HuH-7 (cell line): ENCODE measurements around the gene ZRANB1.

Source experiments
- DNase-seq: peaks from one replicate; pipeline ENCODE4 v3.0.0; 2011; ENCODE audit warnings: low spot score

The ZRANB1 gene

DNA sequence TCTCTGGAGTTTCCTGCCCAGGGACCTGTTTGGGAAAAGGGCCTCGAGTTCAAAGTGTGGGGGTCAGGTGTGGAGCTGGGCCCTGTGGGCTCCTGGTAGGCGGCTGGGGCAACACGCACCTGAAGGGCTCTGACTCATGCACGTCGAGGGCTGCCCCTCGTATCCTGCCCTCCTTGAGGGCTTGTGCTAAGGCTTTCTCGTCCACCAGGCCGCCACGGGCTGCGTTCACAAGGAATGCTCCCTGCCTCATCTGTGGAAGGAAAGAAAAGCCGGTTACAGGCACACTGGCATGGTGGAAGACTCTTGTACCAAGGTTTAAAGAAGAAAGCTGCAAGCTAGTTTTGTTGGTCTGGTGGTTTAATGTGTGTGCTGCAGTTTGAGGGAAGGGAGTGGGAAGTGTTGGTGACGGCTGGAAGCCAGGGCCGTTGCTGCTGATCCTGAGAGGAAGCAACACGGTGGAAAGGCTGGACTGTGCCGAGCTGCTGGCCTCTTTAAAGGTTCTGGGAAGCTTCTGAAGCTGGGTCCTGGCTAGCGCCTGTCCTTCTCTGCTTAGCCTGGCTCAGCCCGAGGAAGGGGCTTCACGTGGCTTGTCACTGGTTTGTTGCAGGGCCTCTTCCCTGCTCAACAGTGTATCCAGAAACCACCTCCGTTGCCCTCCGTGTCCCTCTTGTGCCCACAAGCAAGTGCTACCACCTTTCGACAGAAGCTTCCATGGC, 52.0 kb downstream of the ZRANB1 start:
- DNase-seq: no peak

DNA sequence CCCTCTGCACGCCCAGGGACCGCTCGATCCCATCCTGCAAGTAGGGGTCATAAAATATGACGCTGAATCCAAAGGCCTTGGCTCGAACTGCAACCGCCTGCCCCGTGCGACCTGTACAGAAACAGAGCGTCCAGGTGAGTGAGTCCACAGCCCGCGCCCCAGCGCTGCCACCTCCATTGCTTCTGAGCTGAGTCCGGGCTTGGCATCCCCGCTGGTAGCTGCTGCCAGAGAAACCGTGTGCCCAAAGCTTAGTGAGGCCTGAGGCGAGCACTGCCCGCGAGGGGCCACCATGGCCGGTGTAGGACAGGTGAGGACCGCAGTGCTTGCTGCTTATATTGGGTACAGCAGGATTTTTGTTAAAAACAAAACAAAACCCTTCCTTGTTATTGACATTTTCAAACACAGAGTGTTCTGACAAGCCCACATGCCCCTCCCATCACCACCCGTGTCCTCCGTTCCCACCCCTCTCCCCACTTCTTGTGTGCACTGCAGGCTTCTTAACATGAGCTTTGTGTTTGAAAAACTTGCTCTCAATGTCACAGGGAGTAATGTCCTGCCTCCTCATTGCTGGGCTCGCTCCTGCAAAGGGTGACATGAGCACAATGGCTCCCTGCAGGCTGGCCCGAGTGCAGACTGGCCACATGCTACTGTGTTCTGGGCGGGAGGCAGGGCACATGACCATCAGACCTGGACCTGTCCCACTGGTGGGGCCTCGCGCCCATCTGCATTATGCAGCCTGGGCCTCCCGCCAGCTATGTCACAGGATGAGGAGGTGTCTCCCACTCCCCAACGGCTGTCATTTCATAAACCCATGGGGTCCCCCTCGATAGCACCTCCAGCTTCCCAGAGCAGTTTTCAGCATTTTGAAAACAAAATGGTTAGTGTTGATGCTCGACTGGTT, 52.9 kb downstream of the ZRANB1 start:
- DNase-seq: no peak

DNA sequence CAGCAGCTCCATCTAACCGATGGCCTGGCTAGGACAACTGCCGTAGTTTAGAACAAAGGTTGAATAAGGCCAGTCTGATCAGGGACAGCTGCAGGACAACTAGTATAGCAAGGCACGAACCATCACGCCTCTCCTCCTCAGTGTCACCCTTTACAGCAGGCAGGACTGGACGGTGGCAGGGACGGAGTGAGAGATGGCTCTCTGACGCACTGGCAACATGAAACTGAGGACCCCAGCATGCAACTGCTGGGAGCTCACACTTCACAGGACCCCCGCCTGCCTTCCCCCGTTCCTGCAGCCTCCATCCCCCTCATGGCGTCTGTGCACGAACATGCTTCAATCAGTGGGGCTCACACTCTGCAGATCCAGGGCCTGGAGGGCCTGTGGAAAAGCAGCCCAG, 53.7 kb downstream of the ZRANB1 start:
- no peak for DNase-seq

DNA sequence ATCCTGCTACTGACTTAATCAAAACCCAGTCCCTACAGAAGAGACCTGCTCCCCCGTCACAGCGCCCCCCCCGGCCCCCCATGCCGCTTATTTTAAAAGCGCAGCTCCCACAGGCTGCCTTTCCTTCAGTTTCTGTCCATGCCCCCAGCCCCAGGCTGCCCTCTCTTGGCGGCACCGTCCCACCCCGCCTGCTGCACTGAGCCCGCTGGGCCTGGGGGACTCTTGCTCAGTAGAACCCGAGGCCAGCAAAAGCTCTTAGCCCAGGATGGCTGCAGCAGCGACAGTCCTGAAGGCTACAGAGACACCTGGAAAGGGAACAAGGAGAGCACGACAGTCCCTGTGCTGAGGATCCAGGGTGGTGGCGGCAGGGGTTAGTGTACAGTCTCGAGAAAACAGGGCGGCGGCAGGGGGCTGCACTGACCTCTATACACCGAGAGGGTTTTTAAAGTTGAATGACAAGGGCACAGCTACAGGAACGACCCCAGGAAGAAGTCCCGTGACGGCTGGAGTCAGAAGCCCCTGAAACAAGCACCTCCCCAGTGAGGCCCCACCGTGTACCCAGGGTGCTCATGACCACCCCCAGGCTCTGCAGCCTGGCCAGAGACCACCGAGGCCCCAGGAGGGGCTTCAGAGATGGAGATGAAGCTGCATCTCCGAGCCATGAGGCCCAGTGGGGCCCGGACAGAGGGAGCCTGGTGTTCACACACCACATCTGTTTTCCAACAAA, 54.4 kb downstream of the ZRANB1 start:
- peak; percentile 4 for DNase-seq

DNA sequence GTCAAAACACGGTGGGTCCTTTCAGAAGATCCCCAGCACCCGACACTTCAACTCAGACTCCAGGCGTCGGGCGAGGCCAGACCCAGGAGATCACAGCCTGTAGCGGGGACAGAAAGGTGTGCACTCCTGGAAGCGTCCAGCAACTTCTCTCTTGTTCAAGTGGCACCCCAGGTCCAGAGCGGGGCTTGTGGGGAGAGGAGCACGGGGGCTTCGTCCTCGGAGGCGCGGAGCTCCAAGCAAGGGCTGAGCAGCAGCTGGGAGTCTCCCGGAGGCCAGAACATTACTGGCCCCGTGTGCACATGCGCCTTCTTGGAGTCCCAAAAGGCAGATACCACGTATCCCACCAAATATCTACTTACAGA, 54.9 kb downstream of the ZRANB1 start:
- no peak for DNase-seq

DNA sequence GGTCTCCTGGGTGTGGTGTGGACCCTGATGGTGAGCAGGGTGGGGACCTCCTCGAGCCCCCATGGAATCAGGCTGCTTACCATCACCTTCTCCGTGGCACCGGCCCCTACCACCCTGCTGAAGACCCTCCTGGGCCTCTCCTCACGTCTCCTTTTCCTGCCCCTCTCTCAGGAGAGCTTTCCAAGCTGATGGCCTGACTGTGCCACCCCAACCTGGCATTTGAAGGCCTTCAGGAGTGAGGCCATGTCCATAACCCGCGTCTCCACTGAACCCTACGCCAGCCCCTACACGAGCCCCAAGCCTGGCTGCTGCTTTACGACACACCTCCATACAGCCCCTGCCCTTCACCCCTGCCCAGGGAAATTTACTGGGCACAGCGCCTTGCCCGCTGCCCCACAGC, 55.4 kb downstream of the ZRANB1 start:
- peak; percentile 6 for DNase-seq

DNA sequence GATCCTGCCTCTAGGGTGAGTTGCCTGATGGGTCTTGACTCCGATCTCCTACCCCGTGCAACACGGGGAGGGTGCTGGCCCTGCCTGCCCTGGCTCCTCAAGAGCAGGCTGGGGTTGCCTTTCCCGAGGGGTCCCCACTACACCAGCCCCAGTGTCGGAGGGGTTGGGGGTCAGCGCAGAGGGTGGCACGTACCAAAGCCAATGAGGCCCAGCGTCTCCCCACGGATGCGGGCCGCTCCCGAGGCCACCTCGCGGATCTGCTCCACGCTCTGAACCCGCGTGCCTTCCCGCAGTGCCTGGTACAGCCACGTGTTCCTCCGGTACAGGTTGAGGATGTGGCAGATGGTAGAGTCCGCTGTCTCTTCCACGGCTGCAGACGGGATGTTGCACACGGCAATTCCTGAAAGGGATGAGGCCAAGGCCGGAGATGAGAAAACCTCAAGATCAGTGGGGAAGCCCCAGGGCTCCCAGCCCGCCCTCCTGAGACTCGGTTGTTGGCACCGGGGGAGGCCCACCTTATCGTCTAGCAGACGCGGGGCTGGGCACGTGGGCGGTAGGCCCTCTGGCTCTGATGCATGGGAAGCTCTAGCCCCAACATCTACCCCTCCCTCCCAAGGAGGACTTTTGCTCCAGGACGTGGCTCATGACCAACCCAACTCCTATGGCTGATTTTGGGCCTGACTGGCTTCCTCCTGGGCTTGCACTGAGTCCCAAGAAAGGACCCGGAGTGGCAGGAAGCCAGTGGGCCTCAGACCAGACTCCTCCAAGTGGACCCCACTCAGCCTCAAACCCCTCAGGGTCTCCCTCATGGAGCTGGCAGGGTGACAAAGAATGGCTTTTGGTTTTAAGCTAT, 56.1 kb downstream of the ZRANB1 start:
- DNase-seq: no peak

DNA sequence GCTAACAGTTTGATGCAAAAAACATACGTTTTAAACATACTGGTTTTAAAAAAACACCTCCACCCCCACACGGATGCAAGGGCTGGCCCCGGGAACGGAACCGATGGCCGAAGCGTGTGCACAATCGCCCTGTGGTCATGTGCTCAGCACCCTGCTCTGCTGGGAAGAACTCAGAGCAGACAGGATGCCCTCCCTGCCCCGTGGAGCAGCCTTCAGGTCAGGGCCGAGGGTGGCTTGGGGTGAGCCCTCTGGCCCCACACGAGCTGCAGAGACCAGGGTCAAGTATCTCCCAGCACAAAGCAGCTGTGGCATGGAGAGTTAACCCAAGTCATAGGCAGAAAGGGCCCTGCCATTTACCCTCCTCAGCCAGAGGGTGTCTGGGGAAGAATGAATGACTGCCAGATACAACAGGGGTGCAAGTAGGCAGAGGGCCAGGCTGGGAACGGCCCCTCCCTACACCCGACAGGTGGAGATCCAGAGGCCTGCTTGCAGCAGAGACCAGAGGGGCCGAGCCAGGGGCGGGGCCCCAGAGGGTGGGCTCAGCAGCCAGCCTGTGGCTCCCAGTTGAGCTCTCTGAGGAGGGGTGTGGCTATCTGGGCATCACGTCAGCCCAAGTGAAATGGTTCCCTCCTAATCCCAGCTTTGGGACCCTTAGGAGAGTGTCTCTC, 56.8 kb downstream of the ZRANB1 start:
- DNase-seq: no peak

DNA sequence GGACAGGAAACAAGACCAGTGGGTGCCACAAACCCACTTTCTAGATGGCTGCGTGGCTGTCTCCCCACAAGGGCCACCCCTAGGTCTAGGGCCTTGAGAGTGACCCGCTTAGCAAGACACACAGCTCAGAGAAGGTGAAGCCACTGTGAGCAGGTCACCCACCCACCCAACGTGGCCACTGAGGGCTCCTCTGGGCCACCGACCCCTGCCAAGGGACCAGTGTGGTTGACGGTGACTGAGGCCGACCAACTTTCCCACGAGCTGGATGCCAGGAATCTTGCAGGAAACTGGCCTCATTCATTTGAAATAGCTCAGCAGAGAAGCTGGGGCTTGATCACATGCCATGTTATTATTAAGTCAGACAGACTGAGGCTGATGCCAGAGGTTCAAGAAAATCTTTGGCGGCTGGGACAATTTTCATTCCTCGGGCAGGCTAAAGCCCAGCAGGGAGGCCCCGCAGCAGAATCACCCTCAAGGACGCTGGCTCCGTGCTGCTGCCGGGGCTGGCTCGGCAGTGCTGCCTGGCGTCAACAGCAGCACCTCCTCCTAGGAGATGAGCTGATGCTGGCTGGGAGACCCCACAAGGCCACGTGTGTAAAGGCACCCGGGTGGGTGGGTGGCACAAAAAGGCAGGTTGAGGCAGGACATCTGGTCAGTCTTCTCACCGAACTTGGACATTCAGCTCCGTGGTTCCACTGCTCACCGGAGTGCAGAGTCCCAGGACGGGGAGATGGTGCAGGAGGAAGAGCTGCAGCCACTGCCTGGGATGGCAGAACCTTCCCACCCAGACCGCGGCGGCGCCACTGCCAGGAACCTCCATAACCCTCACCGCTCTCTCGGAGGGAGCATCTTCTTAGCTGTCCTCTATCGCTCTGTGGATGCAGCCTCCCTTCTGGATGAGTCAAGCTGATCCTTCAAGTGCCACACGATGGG, 57.8 kb downstream of the ZRANB1 start:
- DNase-seq: no peak

DNA sequence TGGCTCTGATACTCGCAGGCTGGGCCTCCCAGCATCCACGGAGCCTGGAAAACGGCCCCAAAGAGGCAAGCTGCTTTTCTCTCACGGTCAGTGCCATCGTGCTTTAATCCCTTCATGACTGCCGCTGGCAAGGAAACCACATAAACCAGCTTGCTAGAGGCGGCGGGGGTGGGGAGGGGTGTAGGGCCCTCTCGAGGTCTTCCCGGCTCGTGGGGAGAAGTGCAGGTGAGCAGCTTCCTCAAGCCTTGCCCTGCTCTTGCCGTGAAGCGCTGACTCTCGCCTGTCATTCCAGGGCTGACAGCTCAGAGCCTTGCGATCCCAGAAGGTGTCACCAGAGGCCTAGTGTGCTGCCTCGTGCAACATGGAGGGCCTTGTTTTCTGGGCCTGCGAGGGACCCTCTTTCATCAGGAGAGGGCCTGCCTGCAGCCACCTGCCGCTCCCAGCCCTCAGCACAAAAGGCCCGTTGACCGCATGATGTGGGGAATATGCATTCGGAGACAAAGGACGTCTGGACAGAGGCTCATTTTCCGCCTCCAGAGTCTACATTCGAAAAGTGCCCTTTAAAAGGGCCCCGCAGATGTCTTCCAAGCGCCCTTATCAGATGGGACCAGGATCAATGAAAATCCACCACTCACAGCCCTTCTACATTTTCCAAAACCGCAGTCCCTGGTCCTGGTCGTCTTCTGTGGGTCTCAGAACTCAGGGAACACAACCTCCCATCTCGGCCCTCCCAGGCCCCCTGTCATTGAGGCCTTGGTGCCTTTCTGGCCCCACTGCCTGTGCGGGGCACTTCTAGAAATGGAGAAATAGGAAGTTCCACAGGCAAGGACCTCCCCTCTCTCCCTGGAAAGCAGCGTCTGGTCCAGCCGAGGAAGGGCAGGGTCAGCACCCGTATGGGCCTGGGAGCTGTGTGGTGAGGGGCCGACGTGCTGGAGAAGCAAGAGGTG, 58.7 kb downstream of the ZRANB1 start:
- DNase-seq: no peak

DNA sequence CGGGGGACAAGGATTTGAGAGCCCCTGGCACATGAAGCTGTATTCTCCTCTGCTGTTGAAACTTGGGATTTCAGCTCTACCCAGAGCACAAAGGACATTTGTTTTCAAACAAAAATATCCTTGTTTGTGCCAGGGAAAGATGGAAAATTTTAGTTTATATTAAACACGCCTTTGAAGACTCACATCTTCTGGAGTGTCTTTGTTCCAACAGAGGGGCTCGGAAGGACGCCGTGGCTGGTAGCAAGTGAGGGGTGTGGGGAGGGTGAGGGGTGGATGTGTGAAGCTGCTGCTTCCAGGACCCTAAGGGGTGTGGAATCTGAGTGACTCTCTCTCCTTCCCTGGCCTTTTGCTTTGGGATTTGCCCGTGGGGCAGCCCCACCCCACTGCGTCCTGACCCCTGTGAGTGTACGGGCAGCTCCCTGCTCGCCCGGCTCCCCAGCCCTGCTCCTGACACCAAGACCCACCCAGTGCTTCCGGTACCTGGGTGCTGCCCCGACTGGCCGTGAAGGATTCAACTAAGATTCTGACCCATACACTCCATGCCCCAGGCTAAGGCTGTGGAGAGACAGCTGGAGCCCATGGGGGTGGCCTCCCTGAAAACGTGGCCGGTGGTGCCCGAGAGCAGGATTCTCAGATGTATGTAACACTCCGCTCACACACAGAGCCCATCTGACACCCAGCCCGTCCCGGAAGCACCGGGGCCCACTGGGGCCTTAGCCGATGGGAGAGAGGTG, 59.6 kb downstream of the ZRANB1 start:
- DNase-seq: no peak

DNA sequence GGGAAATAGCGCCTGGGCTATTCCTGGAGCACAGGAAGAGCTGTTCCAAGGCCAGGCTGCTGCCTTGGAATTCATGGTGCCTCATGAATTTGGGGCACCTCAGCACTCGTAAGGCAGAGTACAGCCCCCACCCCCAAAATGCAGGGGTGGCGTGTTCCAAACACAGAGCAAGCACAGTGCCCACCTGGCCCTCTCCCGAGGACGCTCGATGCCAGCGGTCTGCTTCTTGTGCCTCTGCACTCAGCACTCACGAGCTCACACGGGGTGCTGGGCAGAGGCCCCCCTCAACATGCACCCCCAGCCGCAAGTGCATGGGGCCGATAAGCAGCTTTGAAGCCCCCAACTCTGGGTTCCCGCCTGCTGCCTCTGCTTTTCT, 60.1 kb downstream of the ZRANB1 start:
- DNase-seq: no peak

DNA sequence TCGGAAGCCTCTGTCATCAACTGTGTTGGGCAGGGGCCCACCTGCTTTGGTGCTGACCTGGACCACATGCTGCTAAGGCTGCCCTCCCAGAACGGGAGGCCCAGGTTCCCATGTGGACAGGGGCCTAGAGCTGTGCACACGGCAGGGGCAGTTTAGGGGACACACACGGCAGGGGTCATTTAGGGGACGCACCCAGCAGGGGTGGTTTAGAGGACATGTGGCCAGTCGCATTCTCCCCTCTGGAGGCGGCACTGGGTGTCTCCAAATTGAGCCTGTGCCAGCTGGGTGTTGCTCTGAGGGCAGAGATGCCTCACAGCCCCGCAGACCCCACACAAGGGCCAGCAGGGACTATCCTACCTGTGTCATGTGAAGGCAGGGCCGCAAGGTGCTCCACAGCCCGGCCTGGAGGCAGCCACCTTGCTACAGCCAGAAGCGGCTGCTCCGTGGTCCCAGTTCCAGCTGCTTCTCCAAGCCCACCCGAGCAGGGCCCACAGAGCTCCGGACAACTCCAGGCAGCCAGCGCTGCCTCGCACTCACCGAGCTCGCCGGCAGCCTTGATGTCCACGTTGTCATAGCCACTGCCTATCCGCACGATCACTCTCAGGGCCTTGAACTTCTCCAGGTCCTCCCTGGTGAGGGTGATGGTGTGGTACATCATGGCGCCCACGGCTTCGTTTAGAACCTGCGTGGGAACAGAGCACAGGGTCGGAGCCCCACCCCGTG, 60.7 kb downstream of the ZRANB1 start:
- DNase-seq: no peak

DNA sequence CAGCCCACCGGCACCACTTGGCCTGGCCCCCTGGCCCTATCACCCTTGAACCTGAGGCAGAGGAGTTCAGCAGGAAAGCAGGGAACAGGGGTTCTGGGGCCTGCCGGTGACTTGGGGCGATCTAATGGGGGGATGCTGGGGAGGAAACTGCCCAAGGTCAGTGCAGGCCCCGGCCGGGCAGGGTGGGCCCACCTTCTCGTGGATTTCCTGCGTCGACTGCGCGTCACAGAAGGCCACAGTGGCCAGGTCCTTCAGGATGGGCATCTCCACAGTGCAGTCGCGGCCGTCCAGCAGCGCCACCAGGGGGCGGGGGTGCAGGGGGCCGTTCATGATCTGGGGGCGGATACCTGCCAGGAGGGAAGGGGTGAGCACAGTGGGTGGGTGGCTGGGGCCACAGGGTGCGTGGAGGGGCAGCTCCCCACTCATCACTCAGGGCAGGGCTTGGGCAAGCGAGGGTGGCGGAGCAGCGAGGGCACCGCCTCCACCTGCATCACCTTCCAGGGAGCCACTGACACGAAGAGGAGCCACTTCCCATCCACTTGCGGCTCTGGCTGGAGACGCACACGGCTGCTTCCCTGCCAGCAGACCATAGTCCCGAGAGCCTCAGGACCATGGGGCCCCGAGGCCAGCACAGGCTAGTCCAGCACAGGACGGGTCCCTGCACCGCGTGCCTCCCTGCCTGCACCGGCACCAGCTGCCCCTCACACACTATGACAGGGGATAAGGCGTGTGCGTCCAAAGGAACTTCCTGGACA, 61.4 kb downstream of the ZRANB1 start:
- DNase-seq: no peak

DNA sequence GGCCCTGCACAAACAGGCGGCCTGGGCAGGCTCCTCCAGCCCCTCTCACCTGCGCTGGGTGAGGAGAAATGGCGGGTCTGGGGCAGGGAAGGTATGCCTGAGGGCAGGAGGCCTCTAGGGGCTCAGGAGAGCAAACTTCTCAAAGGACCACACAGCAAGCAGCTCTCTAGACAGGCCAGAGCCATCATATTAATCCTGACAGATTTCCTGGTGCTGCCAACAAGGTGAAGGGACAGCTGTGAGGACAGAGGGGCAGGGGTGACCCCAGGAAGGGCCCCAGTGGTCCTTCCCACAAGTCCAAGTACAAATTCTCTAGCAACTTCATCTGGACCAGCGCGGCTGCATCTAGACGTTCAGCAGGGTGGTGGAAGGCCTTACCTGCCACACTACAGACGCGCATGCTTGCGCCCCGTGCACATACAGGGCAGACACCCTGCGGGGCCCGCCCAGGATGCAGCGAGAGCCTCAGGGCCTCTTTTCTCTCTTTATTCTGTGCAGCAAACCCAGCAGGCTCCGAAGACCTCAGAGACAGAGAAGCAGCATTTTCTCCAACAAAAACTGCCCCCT, 62.1 kb downstream of the ZRANB1 start:
- DNase-seq: no peak

DNA sequence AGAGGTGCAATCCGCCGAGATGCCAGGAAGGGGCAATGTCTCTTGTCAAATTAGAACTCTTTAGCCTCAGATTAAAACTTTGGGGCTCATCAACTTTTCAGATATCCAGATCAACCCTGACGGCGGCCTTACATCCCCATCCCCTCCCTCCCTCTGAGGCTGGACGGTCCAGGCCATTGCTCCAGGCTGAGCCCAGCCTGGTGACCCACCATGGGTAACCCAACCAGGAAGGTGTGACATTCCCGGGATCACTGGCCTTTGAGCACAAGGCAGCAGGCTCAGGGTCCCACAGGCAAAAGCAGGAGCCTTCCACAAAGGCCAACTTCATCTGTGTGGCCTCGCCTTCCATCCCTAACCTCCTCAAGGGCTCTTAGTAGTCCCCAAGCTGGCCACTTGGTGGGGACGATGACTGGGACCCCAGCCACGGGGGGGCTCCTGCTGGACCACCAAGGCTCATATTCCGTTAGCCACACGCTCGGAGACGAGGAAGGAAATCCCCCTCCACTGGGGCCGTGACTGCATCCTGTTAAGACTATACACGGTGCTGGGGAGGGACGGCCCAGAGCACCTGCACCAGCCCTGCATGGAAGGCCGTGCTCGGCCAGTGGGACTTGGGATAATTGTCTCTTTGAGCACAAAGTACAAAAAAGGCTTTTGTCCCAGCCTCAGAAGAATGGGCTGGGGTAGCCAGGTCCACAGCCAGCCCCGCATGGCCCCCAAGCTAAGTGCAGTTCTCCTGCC, 62.8 kb downstream of the ZRANB1 start:
- DNase-seq: no peak
